Measurements from ENCODE around the gene TBX18.

DNA sequence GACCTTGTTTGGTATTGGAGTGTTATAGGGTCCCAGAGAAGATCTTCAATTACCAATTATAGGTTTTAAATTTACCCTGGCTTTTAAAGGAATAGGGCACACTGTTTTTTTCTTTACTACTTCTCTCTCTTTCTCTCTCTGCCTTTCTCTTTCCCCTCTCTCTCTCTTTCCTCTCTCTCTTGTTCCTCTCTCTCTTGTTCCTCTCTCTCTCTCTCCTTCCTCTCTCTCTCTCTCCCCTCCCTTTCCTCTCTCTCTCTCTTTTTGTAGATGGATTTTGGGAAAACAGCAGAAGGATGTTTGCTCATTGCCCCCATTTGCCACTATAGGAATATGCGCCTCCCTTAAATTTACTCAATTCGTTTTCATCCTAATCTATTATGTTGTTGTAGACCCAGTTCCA lies 45.2 kb downstream of the TBX18 start:
- TF ChIP-seq ZNF48 (tag by site-specific recombination; IDR thresholded peaks at IDR 0.05) (no peak), HOXA7 (CRISPR knock-in tag; IDR thresholded peaks at IDR 0.05; ENCODE audit: borderline replicate concordance) (no peak), MEIS1 (CRISPR knock-in tag; IDR thresholded peaks at IDR 0.05; ENCODE audit: borderline replicate concordance) (no peak), ZNF629 (tag by site-specific recombination; IDR thresholded peaks at IDR 0.05) (no peak), OSR2 (tag by site-specific recombination; IDR thresholded peaks at IDR 0.05) (no peak), ZNF350 (tag by site-specific recombination; IDR thresholded peaks at IDR 0.05) (no peak), KLF16 (tag by site-specific recombination; IDR thresholded peaks at IDR 0.05) (no peak), ZXDB (tag by site-specific recombination; IDR thresholded peaks at IDR 0.05) (no peak), SP7 (tag by site-specific recombination; IDR thresholded peaks at IDR 0.05) (no peak), ZNF146 (tag by site-specific recombination; IDR thresholded peaks at IDR 0.05) (no peak)
- TF ChIP-seq, protein P1, sequence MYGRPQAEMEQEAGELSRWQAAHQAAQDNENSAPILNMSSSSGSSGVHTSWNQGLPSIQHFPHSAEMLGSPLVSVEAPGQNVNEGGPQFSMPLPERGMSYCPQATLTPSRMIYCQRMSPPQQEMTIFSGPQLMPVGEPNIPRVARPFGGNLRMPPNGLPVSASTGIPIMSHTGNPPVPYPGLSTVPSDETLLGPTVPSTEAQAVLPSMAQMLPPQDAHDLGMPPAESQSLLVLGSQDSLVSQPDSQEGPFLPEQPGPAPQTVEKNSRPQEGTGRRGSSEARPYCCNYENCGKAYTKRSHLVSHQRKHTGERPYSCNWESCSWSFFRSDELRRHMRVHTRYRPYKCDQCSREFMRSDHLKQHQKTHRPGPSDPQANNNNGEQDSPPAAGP (tag by site-specific recombination; IDR thresholded peaks at IDR 0.05) = no peak
- TF ChIP-seq, protein P2, sequence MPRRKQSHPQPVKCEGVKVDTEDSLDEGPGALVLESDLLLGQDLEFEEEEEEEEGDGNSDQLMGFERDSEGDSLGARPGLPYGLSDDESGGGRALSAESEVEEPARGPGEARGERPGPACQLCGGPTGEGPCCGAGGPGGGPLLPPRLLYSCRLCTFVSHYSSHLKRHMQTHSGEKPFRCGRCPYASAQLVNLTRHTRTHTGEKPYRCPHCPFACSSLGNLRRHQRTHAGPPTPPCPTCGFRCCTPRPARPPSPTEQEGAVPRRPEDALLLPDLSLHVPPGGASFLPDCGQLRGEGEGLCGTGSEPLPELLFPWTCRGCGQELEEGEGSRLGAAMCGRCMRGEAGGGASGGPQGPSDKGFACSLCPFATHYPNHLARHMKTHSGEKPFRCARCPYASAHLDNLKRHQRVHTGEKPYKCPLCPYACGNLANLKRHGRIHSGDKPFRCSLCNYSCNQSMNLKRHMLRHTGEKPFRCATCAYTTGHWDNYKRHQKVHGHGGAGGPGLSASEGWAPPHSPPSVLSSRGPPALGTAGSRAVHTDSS (tag by site-specific recombination; IDR thresholded peaks at IDR 0.05) = no peak
- TF ChIP-seq, protein P3, sequence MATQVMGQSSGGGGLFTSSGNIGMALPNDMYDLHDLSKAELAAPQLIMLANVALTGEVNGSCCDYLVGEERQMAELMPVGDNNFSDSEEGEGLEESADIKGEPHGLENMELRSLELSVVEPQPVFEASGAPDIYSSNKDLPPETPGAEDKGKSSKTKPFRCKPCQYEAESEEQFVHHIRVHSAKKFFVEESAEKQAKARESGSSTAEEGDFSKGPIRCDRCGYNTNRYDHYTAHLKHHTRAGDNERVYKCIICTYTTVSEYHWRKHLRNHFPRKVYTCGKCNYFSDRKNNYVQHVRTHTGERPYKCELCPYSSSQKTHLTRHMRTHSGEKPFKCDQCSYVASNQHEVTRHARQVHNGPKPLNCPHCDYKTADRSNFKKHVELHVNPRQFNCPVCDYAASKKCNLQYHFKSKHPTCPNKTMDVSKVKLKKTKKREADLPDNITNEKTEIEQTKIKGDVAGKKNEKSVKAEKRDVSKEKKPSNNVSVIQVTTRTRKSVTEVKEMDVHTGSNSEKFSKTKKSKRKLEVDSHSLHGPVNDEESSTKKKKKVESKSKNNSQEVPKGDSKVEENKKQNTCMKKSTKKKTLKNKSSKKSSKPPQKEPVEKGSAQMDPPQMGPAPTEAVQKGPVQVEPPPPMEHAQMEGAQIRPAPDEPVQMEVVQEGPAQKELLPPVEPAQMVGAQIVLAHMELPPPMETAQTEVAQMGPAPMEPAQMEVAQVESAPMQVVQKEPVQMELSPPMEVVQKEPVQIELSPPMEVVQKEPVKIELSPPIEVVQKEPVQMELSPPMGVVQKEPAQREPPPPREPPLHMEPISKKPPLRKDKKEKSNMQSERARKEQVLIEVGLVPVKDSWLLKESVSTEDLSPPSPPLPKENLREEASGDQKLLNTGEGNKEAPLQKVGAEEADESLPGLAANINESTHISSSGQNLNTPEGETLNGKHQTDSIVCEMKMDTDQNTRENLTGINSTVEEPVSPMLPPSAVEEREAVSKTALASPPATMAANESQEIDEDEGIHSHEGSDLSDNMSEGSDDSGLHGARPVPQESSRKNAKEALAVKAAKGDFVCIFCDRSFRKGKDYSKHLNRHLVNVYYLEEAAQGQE (tag by site-specific recombination; IDR thresholded peaks at IDR 0.05) = no peak
- TF ChIP-seq, protein P4, sequence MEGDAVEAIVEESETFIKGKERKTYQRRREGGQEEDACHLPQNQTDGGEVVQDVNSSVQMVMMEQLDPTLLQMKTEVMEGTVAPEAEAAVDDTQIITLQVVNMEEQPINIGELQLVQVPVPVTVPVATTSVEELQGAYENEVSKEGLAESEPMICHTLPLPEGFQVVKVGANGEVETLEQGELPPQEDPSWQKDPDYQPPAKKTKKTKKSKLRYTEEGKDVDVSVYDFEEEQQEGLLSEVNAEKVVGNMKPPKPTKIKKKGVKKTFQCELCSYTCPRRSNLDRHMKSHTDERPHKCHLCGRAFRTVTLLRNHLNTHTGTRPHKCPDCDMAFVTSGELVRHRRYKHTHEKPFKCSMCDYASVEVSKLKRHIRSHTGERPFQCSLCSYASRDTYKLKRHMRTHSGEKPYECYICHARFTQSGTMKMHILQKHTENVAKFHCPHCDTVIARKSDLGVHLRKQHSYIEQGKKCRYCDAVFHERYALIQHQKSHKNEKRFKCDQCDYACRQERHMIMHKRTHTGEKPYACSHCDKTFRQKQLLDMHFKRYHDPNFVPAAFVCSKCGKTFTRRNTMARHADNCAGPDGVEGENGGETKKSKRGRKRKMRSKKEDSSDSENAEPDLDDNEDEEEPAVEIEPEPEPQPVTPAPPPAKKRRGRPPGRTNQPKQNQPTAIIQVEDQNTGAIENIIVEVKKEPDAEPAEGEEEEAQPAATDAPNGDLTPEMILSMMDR (tag by site-specific recombination; IDR thresholded peaks at IDR 0.05) = no peak
